ENCODE measurements around the gene SFXN5.

The SFXN5 gene

DNA sequence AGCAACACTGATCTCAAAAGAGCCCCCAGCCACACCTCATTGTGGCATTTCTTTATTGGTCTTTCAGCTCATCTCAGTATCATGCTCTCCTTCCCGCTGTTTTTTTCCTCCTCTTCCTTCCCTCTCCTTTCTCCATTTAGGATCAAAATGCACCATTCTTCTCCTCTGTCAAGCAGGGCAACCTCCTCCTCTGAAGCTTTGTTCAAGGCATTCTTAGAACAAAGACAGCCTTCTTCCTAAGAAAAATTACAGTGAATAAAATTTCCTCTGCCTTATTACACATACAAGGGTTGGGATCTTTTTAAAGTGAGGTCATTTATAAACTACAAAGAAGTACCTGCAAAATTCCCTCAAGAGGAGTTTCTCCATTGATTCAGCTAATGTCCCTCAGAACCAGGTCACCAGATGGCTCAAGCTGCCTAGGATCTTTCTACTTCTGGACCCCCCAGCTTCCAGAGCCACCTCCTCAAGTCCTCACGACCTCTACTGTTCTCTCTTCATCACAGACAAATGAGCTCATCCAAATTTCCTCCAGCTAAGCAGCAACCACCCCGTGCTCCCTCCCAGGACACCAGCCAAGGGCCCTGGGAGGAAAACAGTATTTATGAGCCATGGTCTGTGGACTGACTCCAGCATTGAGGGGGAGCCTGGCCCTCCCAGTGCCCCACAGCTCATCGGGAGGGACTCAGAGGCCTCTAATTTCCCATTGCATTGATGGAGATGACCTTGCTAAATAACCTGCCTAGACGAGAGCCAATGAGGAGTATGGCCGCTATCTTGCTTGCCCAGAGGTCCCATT lies 18.0 kb downstream of the SFXN5 start:
- in situ Hi-C loops (cut with MboI; ENCODE audit: low sequenced_read_pairs), result no loop called here

DNA sequence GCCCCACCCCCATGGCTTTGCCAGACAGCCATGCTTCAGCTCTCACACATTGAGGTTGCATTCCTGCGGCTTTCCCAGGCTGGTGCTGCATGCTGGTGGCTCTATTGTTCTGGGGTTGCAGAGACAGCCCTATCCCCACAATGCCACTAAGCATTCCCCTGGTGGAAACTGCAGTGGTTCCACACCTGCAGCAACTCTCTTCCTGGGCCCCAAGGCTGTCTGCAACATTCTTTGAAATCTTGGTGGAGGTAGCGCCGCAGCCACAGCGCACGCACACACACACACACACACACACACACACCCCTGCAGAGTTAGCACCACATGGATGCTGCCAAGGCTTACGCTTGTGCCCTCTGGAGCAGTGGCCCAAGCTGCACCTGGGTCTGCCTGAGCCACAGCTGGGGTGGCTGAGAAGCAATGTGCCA lies 21.4 kb downstream of the SFXN5 start:
- in situ Hi-C loops (cut with MboI; ENCODE audit: low sequenced_read_pairs), result no loop called here

DNA sequence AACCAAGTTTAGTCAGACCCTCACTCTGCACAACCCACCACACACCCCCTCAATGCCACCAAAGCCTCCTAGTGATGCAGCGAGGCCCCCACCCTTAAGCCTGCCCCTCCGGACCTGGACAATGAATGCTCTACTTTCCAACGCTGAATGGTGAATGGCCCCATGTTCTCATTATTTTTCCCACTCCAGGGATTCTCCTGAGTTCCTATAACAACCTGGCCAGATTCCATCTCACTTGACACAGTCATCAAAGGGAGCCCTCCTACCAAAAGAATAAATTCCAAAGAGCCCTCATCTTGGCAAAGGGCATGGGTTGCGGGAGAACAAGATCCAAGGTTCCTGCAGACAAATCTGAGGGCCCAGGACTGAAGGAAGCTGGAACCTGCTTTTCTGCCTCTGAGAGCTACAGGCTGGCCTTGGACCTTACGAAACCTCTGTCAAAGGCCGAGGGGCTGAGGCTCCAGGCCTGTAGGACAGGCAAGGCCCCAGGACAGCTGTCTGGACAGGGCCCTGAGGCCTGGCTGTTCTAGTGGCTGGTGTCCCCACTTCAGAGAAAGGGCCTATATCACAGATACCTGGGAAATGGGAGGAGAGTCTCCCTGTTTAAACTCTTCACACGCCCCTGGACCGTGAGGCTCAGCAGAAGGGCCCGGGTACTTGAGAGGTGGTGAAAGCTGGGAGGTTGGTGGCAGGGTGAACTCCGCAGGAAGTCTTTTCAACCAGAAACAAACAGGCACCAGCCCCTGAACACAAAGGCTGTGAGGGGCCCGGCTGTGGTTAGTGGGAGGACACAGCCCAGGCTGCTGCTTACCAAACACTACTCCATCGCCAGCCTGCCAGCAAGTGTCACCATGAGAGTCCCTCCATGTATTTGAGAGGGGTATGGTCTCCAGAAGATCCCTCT lies 27.3 kb downstream of the SFXN5 start:
- in situ Hi-C loops (cut with MboI; ENCODE audit: low sequenced_read_pairs), result no loop called here

DNA sequence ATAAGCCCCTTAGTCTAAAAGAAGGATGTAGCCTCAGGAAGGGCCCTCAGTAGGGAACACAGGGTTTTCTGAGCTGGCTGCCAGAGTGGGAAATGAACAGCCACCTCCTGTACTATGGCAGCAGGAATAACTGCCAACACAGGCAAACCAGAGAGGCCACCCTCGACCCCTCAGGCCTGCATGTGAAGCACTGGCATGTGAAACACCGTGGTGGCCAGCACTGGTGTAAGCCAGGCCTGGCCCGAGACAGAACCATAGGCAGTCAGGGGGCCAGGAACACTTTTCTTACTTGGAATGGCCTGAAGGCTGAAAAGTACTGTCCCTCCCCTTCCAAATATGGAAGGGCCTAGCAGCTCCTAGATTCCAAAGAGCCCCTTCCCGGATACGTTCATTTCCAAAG lies 28.2 kb downstream of the SFXN5 start:
- in situ Hi-C loops (cut with MboI; ENCODE audit: low sequenced_read_pairs), result no loop called here

DNA sequence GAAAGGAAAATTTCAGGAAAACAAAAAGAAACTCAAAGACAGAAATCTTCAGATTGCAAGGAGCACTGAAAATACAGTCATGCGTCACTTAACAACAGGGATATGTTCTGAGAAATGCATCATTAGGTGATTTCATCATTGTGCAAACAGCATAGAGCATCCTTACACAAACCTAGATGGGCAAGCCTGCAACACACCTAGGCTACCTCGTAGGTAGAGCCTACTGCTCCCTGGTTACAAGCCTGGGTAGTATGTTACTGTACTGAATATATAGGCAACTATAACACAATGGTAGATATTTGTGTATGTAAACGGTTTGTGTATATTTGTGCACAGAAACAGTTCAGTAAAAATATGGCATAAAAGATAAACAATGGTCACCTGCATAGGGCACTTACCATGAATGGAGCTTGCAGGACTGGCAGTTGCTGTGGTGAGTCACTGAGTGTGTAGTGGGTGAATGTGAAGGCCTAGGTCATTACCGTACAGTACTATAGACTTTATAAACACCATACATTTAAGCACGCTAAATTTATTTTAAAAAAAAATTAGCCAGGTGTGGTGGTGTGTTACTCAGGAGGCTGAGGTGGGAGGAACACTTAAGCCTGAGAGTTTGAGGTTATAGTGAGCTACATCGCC lies 33.4 kb downstream of the SFXN5 start:
- in situ Hi-C loops (cut with MboI; ENCODE audit: low sequenced_read_pairs), result no loop called here

GRCh38 chr2:73036766-73037165 lies 34.7 kb downstream of the SFXN5 start:
- in situ Hi-C loops (cut with MboI; ENCODE audit: low sequenced_read_pairs), result no loop called here

DNA sequence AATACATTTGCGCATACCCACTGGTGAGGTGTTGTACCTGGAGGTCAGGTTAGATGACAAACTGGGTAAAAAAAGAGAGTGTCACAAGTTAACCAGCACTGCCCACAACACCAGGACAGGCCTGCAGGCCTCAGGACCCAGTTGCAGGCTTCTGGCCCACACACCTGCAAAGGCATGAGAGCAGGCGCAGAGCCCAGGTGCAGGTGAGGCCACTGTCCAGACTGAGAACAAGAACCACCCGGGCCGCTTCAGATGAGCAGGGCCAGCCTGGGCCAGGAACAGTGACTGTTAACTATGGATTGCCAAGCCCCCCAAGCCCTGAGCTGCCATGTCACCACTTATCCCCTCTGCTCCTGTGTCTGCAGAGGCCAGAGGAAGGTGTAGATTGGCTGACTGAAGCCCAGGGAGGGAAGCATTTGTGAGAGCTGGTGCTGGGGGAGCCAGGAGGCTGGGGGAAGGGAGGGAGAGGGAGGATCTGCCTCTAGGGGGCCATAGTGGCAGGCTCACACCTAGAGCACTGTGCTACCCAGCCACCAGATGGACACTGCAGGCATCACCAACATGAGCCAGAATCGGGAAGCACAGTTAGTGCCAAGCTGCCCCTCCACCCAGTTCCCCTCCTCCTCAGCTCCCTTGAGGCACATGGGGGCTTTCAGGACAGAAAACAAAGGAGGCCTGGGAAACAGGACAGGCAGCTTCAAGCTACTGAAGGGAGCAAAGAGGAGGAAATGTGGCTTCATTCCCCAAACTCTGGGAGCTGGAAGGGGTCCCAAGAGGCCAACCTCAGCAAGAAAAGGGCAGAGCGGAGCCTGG lies 35.4 kb downstream of the SFXN5 start:
- in situ Hi-C loops (cut with MboI; ENCODE audit: low sequenced_read_pairs), result no loop called here

- in situ Hi-C loops (cut with MboI; ENCODE audit: low sequenced_read_pairs), result no loop called here
These were observed 36.7 kb downstream of the SFXN5 start for GRCh38 chr2:73034661-73035375.

DNA sequence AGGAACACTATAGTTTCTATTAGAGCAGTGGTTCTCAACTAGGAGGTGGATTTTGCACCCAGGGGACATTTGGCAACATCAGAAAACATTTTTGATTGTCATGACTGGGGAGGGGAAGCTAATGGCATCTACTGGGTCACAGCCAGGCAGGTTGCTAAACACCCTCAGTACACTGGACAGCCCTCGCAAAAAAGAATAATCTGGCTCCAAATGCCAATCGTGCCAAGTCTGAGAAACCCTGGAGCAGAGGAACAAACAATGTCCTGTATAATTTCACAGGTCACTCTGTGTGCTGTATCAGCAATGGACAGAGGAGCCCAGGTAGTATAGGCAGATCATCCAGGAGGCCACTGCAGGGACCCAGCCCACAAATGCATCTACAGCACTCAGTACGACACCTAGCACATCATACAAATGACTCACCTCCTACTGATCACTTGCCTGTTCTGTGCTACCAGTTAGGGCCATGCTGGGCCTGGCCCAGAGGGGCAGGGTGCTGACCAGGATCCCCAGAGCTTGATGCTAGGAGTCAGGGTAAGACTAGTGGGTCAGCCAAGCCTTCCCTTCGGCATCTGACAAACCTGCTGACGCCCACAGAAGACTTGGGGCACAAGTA lies 37.6 kb downstream of the SFXN5 start:
- in situ Hi-C loops (cut with MboI; ENCODE audit: low sequenced_read_pairs), result no loop called here

- in situ Hi-C loops (cut with MboI; ENCODE audit: low sequenced_read_pairs), result no loop called here
These were observed 38.3 kb downstream of the SFXN5 start for GRCh38 chr2:73033142-73033765.

DNA sequence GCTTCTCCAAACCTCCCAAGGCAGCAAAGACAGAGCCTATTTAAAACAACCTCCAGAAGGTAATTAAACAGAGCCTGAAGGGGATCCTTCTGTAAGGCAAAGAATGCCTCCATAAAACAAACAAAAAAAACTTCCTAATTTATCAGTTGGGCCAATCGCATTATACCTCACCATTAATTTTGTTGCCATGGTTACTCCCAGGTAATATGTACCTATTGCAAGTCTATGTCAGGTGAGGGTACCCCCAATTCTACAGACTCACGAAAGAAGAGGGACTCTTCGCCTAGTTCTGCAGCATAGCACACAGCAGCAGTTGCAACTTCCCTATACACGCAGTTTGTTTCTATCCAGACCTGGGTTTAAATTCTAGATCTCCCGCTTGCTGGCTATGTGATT lies 38.8 kb downstream of the SFXN5 start:
- in situ Hi-C loops (cut with MboI; ENCODE audit: low sequenced_read_pairs), result no loop called here

- in situ Hi-C loops (cut with MboI; ENCODE audit: low sequenced_read_pairs), result no loop called here
These were observed 39.5 kb downstream of the SFXN5 start for GRCh38 chr2:73031725-73032701.

DNA sequence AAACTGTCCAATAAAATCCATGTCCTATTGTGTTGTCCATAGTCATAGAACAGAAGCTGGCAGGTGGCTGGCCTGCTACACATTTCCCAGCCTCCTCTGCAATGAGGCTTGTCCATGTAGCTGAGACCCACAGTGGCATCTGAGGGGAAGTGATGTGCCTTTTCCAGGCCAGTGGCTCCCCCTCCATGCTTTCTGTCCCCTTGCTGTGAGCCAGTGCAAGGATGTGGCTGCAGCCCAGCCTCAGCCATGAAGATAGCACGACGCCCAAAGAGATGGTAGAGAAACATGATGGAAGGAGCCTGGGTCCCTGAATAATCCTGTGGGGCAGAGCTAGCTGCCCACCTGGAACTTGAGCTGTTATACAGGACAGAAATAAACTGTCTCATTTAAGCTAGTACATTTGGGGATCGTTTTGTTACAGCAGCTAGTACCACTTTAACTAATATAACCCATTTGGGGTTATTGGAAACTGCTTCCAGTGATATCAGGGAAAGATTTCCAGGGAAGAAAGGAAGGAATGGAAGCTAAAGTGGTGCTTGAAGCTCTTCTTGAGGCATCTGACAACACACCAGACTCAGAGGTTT lies 40.3 kb downstream of the SFXN5 start:
- in situ Hi-C loops (cut with MboI; ENCODE audit: low sequenced_read_pairs), result no loop called here

DNA sequence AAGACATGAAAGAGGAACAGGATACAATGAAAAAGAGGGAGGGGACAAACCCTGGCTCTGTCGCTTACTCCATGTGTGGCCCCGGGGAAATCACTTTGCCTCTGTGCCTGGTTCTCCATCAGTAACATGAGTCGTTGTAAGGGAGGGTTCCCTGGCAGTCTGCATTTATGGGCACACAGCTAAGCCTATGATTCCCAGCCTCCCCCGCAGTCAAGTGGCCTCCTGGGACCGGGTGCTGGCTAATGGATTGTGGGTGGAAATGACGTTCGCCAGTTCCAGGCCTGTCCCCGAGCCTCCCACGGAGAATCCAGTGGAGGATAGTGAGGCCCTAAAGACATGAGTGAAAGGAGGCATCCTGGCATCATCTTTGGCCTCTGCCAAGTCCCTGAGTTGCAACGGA lies 42.7 kb downstream of the SFXN5 start:
- in situ Hi-C loops (cut with MboI; ENCODE audit: low sequenced_read_pairs), result no loop called here

DNA sequence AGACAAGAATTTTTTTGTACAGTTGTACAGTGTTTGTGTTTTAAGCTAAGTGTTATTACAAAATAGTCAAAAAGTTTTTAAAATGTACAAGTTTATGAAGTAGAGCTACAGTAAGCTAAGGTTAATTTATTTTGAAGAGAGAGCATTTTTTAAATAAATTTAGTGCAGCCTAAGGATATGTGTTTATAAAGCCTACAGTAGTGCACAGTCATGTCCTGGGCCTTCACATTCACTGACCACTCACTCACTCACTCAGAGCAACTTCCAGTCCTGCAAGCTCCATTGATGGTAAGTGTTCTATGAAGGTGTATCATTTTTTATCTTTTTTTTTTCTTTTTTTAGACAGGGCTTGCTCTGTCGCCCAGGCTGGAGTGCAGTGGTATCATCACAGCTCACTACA lies 44.2 kb downstream of the SFXN5 start:
- in situ Hi-C loops (cut with MboI; ENCODE audit: low sequenced_read_pairs), result no loop called here

DNA sequence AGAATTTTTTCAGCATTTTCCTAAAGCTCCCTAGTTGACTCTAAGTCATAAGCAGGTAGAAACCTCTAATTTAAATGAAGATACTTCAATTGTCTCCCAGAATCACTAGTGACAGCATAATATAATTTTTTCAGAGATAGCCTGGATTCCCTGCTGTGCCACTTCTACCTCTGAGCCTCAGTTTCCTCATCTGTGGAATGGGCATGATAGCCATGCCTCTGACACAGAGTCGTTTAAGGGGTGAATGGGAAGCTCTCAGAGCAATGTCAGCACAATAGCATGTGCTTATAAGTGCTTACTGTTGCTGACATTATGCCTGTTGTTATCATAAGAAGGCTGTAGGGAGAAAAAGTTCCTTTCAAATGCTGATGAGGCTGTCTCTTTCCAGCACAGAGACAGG lies 48.0 kb downstream of the SFXN5 start:
- in situ Hi-C loops (cut with MboI; ENCODE audit: low sequenced_read_pairs), result no loop called here

GRCh38 chr2:73022024-73022568 lies 49.4 kb downstream of the SFXN5 start:
- in situ Hi-C loops (cut with MboI; ENCODE audit: low sequenced_read_pairs), result no loop called here
